ENCODE measurements around the gene CBLL1. TPM values are rescaled to one million over a fixed set of nuclear protein-coding genes. Genes with fewer than 3 reads are reported as not detected.

CBLL1 gene
- polyA plus RNA-seq (ENCODE audit: insufficient read depth in 1 of 5, insufficient read length in 5 of 5, low replicate concordance in 1 of 5) = 10 to 100 TPM; 20.5 to 30.0 (median 28.1) TPM
- long read RNA-seq, donor 1, full-length matches to known transcripts = 7 of 7 reads
- long read RNA-seq, donor 1, partial matches to known transcripts = 0 of 7 reads
- long read RNA-seq, donor 1, other reads (novel, unspliced or antisense) = 0 of 7 reads
- long read RNA-seq, donor 2, full-length matches to known transcripts = 5 of 5 reads
- long read RNA-seq, donor 2, partial matches to known transcripts = 0 of 5 reads
- long read RNA-seq, donor 2, other reads (novel, unspliced or antisense) = 0 of 5 reads
- long read RNA-seq, donor 3, full-length matches to known transcripts = 3 of 3 reads
- long read RNA-seq, donor 3, partial matches to known transcripts = 0 of 3 reads
- long read RNA-seq, donor 3, other reads (novel, unspliced or antisense) = 0 of 3 reads
- long read RNA-seq, donor 4, full-length matches to known transcripts = 9 of 9 reads
- long read RNA-seq, donor 4, partial matches to known transcripts = 0 of 9 reads
- long read RNA-seq, donor 4, other reads (novel, unspliced or antisense) = 0 of 9 reads
- long read RNA-seq, donor 5, full-length matches to known transcripts = 14 of 14 reads
- long read RNA-seq, donor 5, partial matches to known transcripts = 0 of 14 reads
- long read RNA-seq, donor 5, other reads (novel, unspliced or antisense) = 0 of 14 reads
- long read RNA-seq, donor 6, full-length matches to known transcripts = 6 of 6 reads
- long read RNA-seq, donor 6, partial matches to known transcripts = 0 of 6 reads
- long read RNA-seq, donor 6, other reads (novel, unspliced or antisense) = 0 of 6 reads
- long read RNA-seq, donor 7, full-length matches to known transcripts = 6 of 6 reads
- long read RNA-seq, donor 7, partial matches to known transcripts = 0 of 6 reads
- long read RNA-seq, donor 7, other reads (novel, unspliced or antisense) = 0 of 6 reads
- long read RNA-seq, donor 8, full-length matches to known transcripts = 3 of 3 reads
- long read RNA-seq, donor 8, partial matches to known transcripts = 0 of 3 reads
- long read RNA-seq, donor 8, other reads (novel, unspliced or antisense) = 0 of 3 reads

DNA sequence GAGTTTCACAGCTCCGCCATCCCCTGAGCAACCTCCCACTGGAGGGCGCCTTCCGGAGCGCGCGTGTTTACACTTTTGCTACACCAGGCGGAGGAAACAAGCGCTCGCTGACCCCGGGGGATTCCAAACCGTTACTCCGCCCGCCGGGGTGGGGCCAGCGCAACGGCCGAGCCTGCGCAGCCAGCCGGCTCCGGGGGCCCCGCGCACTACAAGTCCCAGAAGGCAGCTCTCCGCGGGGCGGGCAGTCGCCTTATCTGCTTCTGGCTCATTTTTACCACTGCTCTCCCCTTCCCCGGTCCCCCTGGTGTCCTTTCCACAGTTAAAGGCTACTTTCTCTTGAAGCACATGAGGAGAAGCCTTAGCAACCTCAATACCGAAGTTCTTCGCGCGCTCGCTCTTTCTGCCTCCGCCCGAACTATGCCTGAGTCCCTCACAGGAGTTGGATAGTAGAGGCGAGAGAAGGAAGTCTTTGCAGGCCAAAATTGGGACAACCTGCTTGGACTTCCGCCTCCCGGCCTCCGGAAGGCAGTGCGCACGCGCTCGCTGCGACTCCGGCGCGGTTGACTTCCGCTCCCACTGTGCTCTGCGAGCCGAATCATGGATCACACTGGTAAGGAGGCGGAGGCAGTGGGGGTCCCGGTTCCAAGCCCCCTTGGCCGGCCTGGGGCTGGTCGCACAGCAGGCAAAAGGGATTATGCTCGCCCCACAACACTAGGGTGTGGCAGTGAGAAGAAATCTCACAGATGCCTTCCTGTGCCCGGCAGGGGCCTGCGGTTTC lies at the start of gene CBLL1:
Gene CBLL1 (plus strand): TSS at position 576 of the 778 bp plus-strand sequence. CDS start 22 bp downstream, at position 598.
- peak; percentile 95 to 96 for DNase-seq

GRCh38 chr7:107694386-107694785 lies 49.6 kb upstream of the CBLL1 start:
- no peak for DNase-seq

- DNase-seq = no peak
These were observed 47.5 kb upstream of the CBLL1 start for GRCh38 chr7:107696330-107696946.

DNA sequence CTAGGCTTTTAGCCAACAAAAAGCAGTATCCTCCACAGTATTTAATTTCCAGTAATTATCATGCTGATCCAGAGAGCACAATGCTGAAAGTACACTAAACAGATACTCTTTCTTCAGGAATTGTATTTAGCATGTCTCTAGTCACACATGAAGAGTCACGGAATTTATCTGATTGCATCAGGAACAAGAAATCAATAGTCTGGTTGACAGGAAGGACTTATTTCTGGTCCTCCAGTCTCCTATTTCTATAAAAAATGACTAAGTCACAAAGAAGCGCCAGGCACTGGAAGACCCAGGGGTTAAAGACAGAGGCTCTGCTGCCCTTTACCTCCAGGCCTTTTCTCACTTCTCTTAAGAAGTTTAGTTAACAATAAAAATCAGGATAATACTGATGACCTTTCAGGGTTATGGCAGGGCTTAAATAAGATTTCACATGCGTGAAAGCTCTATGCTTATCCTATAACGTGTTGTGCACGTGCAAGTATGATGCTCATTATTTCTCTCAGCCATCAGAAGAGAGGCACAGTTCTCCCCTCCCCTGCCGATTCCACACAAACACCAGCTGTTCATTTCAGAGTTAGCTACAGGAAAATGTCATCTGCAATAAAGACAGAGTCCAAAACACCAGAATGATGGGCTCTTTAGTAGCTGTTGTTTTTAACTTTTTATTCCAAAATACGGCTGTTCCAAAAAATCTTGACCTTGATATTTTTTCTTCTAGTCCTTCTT lies 46.5 kb upstream of the CBLL1 start:
- peak in 1 of 2 donors; percentile 29 for DNase-seq

GRCh38 chr7:107700570-107700969 lies 43.4 kb upstream of the CBLL1 start:
- DNase-seq = no peak

- no peak for DNase-seq
These were observed 42.8 kb upstream of the CBLL1 start for GRCh38 chr7:107701191-107701590.

DNA sequence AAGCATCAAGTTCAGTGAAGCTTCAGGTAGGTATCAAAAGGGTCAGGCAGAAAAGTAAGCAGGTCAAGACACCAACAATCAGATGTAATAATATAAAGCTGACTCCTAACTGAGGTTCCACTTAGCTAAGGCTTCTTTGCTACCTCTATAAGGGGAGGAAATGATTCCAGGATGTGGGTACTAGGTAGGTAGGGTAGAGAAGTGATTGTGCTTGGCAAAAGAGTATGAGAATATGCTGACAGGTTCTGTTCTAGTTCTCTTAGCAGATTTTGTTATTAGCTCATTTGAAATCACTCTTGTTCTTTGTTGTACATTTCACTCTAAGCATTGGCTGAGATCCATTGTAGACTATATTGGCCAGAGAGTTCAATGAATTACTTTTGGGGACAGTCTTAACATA lies 40.7 kb upstream of the CBLL1 start:
- no peak for DNase-seq

DNA sequence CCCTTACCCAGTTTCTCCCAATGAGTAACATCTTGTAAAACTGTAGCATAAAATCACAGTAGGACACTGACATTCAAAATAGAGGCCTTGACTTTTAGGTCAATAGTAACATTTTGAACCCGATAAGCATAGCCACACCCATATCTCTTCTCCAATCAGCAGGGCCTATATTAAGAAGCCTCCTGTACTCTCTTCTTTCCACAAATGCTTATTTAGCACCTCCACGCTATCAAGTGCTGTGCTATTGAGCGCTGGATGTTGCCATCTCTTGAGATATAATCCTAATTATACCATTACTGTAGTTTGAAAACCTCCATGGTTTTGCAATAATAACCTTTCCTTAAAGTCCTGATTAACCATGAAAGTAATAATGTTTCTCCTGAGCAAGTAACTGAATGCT lies 40.1 kb upstream of the CBLL1 start:
- no peak for DNase-seq

GRCh38 chr7:107708956-107709355 lies 35.0 kb upstream of the CBLL1 start:
- no peak for DNase-seq

GRCh38 chr7:107711301-107711700 lies 32.6 kb upstream of the CBLL1 start:
- no peak for DNase-seq

DNA sequence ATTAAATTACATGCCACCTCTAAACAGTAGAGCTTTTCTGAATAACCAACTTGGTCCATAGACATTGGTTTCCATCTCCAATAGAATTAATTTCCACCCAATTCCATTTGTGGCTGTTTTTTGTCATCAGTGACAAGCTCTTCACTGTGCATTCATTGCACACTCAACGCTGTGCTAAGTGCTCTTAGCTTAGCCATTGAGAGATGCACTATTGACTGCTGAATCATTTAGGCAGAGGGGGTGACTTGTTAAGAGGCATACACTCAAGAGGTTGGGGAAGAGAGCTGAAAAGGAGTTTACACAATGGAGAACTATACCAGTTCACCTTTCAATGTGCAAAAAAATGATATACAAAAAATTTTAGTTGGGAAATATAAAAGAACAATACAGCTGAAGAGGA lies 31.9 kb upstream of the CBLL1 start:
- no peak for DNase-seq

GRCh38 chr7:107712896-107713295 lies 31.0 kb upstream of the CBLL1 start:
- DNase-seq = no peak

GRCh38 chr7:107715531-107715930 lies 28.4 kb upstream of the CBLL1 start:
- no peak for DNase-seq

- DNase-seq = no peak
These were observed 25.3 kb upstream of the CBLL1 start for GRCh38 chr7:107718456-107719193.

DNA sequence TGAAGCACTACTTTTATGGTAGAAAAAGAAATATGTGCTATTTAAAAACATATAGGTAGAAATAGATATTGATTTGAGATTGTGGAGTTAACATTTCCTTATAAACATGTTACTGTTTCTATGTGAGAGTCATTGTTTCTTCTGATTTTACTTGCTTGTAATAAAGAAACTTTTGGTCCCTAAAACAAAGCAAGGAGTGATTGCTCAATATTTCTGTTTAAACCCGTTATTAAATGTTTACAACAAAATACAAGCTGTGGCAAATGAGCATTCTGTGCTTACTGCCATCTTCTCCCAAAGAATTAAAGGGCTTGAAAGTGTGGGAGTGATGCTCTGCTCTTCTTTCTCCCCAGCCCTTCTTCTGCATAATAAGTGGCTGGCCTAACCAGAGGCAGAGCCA lies 22.7 kb upstream of the CBLL1 start:
- DNase-seq = no peak

DNA sequence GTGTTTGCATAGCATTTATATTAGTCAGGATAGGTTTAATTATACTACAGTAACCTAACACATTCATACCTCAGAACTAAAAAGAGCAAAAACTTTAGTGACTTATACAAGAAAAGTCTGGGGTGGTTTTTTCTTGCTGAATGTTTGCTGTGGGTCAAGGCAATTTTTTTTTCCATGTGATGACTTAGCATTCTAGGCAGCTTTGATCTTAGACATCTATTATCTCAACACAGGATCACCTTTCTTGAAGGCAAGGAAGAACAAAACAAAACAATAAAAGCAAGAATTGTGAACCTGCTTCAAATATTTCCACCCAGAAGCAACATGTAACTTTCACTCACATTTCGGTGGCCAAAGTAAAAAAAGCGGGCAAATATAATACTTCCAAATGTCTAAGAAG lies 20.7 kb upstream of the CBLL1 start:
- no peak for DNase-seq

DNA sequence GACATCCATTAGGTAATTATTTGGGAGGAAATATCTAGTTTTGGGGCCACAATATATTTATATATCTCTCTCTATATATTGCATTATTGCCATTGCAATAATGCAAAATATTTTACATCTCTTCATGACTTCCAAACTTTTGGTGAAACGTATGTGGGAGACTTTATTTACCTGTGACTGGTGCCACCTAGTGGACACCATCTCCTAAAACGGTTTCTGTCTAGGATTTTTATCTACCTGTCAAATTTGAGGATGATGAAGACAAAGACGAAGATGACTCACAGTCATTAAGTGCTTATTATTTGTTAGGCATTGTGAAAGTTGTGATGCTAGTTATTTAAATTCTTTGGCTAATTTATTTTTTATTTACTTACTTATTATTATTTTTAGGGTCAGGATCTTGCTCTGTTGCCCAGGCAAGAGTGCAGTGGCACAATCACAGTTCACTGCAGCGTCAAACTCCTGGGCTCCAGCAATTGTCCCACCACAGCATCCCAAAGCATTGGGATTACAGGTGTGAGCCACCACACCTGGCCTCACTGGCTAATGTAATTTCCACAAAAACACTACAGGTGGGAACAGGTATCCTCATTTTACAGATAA lies 18.7 kb upstream of the CBLL1 start:
- peak; percentile 26 to 42 for DNase-seq

- DNase-seq = no peak
These were observed 17.4 kb upstream of the CBLL1 start for GRCh38 chr7:107726356-107727130.

Data from right lung (tissue), 10 donors.